GM15510 (cell line): ENCODE data around the gene SMURF1.

Source experiments
- POLR2A ChIP-seq: IDR thresholded peaks from 3 replicates; pipeline ENCODE4 v1.6.1; 2011; ENCODE audit warnings: borderline replicate concordance; ENCODE audit not compliant: insufficient read length; ENCODE audit errors: extremely low read depth

The SMURF1 gene

DNA sequence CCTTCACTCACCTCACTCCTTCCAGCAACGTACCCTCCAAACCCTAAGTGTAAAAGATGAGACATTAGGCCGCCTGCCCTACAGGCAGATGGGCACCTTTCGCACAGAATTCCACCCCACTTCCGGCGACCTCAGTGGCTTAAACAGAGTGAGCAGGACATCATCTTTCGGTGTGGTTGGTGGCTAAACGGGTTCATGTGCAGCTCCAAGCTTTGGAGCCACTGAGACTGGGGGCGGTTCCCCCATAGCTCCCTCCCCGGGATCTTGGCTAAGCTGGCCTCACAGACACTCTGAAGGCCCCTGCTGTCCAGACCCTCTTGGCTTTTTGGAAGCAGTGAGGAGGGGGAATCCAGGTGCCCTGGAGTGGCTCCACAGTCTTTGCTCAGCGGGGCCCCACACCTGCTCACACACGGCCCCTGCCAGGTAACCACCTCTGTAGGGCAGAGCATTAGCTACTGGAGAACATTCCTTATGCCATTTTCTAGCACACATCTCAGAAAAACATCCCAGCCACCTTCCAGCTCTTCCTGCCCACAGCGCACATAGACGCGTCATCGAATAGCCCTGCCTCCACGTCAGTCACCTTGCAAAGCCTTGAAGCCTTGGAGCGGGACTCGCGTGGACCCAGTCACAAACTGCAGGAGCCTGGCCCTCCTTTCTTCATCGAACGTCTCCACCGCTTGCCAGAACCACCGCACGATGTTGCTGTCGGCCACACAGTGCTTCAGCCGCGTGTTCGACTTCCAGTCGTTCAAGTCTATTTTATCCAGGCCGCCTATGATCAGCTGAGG is 108.8 kb downstream of the SMURF1 start:
- no peak for TF ChIP-seq POLR2A

DNA sequence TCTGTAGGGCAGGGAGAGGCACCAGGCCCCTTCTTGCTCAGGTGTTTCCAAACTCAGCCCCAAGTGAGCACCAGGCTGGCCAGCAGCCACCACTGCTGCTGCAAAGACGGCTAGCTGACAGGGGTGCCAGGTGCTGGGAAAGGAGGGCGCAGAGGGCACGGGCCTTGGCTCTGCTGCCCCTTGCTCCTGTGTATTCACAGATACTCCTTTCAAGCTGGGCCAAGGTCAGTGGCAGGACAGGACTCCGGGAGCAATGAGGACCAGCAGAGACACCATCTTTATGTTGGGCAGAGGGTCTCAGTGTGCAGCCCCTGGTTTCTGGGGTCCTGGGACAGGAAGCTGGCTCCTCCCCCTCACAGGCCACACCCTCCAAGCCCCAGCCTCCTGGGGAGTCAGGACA is 110.1 kb downstream of the SMURF1 start:
- no peak for TF ChIP-seq POLR2A

DNA sequence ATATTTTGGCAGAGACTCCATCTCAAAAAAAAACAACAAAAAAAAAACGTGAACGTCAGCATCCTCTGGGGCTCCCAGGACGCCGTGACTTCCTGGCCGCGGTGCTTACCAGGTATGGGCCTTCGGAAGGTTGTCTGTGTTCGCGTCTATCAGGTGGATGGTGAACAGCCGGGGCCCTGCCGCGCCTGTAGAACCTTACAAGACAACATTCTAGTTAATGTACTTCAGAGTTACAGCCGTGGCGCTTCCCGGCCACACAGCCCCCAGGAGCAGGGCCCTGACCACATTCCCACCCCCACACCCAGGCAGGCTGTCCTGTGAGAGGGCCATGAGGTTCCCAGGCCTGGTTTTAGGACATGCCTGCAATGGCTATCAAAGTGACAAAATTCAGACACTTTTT is 111.0 kb downstream of the SMURF1 start:
- no peak for TF ChIP-seq POLR2A

DNA sequence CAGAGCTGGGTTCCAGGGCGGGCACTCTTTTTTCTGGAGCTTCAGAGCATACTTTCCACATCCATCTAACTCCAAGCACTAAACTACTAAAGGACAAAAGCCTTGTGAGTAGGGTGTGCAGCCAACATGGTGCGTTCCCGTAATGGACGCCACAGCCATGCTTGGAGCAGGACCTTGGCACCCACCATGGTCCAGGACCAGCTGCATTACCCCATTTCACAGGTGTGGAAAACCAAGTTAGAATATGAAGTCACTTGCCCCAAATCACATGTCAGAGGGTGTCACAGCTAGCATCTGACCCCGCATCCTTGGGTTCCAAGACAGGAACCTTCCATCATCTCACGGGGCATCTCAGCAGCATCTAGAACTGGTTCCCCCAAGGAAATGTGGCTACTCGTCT is 112.4 kb downstream of the SMURF1 start:
- TF ChIP-seq POLR2A = no peak

DNA sequence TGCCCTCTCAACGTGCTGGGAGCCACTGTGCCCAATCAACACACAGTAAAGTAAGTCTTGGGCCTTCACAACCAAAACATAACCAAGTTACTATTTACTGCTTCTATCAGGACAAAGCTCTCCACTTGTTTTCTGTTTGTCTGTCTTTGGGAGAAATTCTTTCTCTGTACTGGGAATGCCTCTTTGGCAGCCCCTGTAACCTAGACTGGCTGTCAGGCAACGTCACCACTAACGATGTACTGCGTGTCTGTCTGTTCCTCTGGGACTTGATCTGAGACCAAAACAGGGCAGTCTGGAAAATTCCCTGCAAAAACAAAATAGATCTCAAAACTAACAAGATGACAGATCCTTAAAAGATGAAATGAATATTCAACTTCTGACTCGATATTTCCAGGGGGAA is 113.0 kb downstream of the SMURF1 start:
- TF ChIP-seq POLR2A = no peak

DNA sequence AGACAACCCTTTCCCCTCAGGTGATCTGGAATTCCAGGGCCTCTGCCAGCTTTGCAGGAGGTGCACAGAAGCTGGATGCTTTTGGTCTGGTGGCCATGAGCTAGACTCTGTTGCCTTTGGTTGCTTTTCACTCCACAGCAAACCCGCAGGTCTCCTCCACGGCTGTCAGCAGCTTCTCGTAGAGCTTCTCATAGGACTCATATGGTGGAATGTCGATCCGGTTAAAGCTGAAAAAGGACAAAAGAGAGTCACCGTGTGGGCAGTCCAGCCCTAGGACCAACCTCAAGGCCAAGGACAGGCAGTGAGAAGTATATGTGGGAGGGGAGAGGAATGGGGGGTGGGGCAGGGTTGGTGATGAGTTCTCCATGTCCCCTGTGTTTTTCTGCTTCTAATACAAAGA is 113.5 kb downstream of the SMURF1 start:
- TF ChIP-seq POLR2A = no peak

DNA sequence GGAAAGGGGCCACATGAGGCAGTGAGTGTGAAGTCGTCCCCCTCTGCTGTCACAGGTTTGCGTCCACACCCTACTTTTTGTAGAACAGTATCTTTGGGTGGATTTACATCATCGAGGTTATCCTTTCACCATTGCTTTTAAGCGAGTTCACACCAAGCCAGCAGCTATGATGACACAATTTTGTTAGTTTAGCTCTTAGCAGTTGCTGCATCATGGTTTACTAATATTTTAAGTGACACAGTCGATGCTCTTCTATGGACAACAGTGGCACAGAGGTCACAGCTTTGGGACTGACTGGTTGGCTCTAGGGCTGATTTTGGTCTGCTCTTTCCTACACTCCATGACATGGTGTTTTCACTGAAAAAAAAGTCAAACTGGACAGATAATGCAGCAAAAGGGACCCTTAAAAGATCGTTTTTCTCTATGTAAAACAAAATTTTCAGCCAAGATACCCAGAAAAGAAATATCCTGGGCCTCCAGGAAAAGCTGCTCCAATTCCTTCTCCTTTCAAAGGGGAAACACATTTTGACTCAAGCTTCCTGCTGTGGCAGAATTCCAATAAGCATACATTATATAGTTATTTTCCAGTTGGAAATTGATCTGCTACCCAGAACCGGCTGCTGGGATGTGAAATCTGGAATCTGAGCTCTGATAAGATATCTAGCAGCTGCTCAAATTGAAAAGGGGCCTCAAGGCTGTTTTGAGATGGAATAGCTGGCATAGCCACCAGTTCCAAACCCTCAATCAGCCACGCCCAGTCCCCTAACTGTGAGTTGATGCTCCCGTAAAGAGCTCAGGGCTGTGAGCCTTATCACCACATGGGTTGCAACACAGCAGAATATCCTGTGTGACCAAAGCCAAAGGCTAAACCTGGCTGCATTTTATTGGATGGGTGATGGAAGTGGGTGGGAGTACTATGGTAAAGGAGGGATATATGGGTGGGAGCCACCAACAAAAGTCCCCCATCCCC is 114.2 kb downstream of the SMURF1 start:
- TF ChIP-seq POLR2A = no peak

DNA sequence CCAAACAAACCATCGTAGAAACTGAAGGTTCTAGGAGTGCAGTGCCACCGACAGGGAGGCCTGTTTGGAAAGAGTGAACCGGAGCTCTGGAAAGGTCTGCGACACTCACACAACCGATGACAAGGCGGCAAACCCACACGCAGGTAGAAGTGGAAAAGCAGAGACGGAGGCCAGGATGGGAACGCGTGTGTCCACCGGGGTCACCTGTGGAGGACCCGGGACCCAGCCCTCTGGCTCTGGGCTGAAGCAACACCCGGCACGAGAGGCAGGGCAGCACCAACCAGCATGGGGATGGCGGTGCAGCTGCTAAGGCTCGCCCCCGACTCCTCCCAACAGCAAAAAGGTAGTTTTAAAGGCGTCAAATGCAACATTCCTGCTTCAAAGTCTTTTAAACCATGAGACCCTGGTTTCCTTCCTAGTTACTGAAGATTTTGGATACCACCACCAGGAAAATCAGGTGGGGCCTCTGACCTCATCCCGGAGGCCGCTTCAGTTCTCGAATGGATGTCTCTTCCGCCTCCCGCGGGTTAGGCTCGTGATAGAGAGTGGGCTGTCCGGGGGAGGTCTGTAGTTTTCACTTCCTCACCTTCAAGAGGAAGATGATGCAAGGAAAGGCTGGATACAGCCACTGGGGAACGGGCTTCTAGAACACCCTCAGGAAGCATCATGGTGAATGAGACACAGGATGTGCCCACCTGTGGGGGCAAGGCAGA is 115.5 kb downstream of the SMURF1 start:
- no peak for TF ChIP-seq POLR2A

DNA sequence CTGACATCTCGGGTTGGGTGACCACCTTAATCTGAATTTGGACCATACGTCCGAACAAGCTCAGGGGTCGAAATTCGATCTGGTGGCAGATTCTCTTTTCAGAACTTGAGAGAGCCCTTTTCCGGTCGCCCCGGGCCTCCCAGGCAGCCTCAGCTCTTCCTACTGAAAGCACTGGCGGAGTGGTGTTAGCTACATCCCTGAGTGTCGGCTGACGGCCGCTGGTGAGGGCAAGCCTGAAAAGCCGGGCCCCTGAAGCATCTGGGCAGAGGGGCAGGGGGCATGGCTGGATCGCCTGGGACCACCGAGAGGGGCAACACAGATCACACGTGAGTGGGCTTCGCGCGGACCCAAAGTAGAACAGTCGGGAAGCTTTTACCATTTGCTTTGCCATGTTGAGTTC is 116.1 kb downstream of the SMURF1 start:
- TF ChIP-seq POLR2A = no peak

DNA sequence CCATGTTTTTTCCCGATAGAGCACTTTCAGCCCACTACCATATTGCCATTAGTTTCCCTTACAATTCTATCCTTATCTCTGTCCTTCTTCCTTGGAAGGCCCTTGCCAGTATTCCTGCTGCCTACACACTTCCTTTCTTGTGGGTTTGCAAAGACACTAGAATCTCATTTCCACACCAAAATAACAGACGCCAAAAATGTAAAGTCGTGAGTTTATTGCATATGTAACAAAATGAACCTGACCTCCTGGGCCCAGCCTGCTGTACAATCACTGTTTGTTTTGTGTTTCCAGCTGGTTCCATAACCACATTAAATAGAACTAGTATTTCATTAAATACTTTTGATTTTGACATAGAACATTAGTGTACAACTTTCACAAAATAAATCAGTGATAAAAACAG is 116.7 kb downstream of the SMURF1 start:
- TF ChIP-seq POLR2A = no peak

DNA sequence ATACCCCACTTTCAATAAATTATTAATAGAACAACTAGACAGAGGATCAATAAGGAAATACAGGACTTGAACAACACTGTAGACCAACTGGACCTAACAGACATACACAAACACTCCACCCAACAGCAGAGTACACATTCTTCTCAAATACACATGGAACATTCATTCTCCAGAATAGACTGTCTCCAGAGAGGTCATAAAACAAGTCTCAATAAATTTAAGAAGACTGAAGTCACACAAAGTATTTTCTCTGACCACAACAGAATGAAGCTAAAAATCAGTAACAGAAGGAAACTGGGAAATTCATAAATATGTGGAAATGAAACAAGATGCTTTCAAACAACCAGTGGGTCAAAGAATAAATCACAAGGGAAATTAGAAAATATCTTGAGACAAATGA is 119.8 kb downstream of the SMURF1 start:
- no peak for TF ChIP-seq POLR2A

DNA sequence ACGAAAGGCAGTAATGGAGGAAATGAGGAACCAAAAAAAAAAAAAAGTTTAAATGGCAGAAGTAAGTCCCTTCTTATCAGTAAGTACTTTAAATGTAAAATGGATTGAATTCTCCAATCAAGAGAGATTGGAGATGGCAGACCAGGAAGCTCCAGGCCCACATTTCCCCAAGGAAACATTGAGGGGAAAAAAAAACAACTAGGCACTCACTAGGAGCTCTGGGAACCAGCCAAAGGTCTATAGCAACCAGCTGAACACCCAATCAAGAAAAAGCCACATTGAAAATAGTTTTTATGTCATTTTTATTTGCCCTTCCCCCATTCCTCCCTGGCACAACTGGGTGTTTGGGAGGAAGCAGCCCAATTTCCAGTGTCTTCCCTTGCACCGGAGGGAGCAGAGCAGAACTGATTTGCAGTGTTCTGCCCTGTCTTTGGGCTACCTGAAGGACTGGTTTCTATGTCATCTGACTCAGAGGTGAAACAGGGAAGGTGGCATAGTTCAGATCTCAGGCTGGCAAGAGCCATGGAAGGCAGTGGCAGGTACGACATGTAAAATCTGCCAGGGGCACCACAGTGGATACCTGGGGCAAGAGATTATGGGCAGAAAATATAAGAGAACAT is 121.9 kb downstream of the SMURF1 start:
- TF ChIP-seq POLR2A = no peak

DNA sequence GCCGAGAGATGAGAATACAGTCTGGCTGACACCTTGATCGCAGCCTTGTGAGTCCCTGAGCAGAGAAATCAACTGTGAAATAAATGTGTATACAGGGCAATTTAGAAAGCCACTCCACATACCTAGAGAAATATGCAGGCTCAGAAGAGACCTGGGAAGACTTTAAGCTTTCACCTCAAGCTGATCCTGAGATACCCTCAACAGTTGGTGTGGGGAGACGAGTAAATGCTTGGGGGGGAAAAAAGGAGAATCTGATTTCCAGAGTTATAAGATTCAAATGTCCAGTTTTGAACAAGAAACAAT is 123.5 kb downstream of the SMURF1 start:
- no peak for TF ChIP-seq POLR2A

DNA sequence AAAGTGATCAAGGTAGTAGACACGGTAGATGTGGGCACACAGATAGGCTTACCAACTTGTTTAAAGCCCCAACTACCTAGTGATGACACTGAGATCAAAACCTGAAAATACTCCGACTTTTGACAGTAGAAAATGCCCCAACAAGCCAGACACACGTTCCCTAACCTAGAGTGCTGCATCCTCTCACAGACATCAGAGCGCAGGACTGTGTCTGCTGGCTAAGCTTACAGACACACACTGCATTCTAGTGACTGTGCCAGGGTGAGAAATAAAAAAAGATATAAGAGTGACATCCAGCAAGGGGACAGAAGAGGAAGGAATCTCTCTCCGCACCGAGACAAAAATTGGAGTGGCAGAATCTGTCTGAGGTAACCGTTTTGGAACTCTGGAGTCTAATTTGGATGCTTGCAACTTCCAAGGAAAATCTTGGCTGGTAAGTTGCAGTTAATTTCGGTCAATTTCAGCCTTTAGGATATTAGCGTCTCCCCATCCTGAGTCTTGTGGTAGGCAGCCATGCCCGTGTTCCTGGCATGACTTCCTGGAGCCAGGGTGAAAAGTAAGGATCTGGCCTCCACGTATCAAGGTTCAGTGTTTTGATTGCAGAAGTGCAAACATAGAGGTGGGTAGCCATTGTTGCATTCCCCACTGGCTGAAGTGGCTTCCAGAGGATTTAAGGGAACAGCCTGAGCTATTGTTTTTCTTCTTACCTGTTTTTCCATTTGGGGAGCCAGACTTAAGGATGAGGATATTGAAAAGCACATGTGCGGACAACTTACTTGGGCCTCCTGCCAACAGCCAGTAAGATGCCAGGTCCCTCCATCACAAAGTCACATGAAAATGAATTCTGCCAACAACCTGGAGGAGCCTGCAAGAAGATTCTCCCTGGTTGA is 124.1 kb downstream of the SMURF1 start:
- TF ChIP-seq POLR2A = no peak

DNA sequence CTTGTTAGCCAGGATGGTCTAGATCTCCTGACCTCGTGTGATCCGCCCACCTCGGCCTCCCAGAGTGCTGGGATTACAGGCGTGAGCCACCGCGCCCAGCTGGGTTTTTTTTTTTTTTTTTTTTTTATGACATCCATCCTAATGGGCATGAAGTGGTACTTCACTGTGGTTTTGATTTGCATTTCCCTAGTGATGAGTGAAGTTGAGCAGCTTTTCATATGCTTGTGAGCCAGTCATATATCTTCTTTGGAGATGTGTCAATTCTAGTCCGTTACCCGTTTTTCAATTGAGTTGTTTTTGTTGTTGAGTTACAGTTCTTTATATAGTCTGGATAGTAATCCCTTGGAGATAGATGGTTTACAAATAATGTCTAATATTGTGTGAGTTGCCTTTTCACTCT is 127.7 kb downstream of the SMURF1 start:
- TF ChIP-seq POLR2A = no peak
